Activated T-helper 17 cell treated with anti-CD3 and anti-CD28 coated beads, Interleukin-2, amount 50 U/mL, for 72 hours (primary cell): ENCODE measurements around the gene RBM20. TPM values are rescaled to one million over a fixed set of nuclear protein-coding genes. Genes with fewer than 3 reads are reported as not detected.
"Not testable (repeated sequence)": the region's sequence is repeated elsewhere in the genome, so short reads cannot be mapped to it uniquely, and the experiment has no call there.

ENCODE experiments used
- ATAC-seq: fragments of 150-1000 bp; cut with Tn5 transposase; replicated peaks from 2 replicates; pipeline ENCODE4 v1.10.0; 2021; ENCODE audit warnings: mild to moderate bottlenecking, moderate library complexity
- H3K27ac Mint-ChIP-seq: one replicate; pipeline ENCODE4 v1.8.0; 2022; ENCODE audit warnings: mixed read lengths
- H3K27me3 Mint-ChIP-seq: one replicate; pipeline ENCODE4 v1.8.0; 2022; ENCODE audit warnings: mixed read lengths
- H3K36me3 Mint-ChIP-seq: one replicate; pipeline ENCODE4 v1.8.0; 2022; ENCODE audit warnings: low read depth, mild to moderate bottlenecking, mixed read lengths
- H3K4me1 Mint-ChIP-seq: one replicate; pipeline ENCODE4 v1.8.0; 2022; ENCODE audit warnings: mixed read lengths
- H3K4me3 Mint-ChIP-seq: one replicate; pipeline ENCODE4 v1.8.0; 2022; ENCODE audit warnings: mild to moderate bottlenecking, mixed read lengths
- H3K9me3 Mint-ChIP-seq: one replicate; pipeline ENCODE4 v1.8.0; 2022; ENCODE audit warnings: mixed read lengths
- total RNA-seq, 2 donors: library from RNA; stranded (reverse); gene quantifications; one replicate each; pipeline ENCODE4 v1.2.3, GENCODE V29; 2022

RBM20 gene
- total RNA-seq, 2 donors from 2014 or later, result 0.16 TPM; not detected in 1

GRCh38 chr10:110860576-110861241 lies 216.6 kb downstream of the RBM20 start:
- Mint-ChIP-seq H3K4me3 (peak overlapping the region; percentile 90), H3K27me3 (no peaks in the 10 kb centered on the region), H3K27ac (peak overlapping the region; percentile 97), H3K9me3 (peaks cover 4% of the 10 kb centered on the region), H3K36me3 (no peaks in the 10 kb centered on the region), H3K4me1 (peaks cover 64% of the 10 kb centered on the region)
- peak; percentile 45 for ATAC-seq

GRCh38 chr10:110861476-110861875 lies 217.3 kb downstream of the RBM20 start:
- H3K27ac Mint-ChIP-seq, result peak overlapping the region; percentile 97
- no peaks in the 10 kb centered on the region for H3K27me3 Mint-ChIP-seq
- peaks cover 4% of the 10 kb centered on the region for H3K9me3 Mint-ChIP-seq
- H3K36me3 Mint-ChIP-seq, result no peaks in the 10 kb centered on the region
- H3K4me3 Mint-ChIP-seq, result peak overlapping the region; percentile 90
- ATAC-seq, result no peak
- peaks cover 72% of the 10 kb centered on the region for H3K4me1 Mint-ChIP-seq

- H3K4me1 Mint-ChIP-seq, result peaks cover 73% of the 10 kb centered on the region
- no peaks in the 10 kb centered on the region for H3K27me3 Mint-ChIP-seq
- H3K4me3 Mint-ChIP-seq, result peak overlapping the region; percentile 85
- no peaks in the 10 kb centered on the region for H3K36me3 Mint-ChIP-seq
- no peak for ATAC-seq
- peaks cover 4% of the 10 kb centered on the region for H3K9me3 Mint-ChIP-seq
- H3K27ac Mint-ChIP-seq, result peak overlapping the region; percentile 95
These were observed 218.0 kb downstream of the RBM20 start for GRCh38 chr10:110861930-110862649.

DNA sequence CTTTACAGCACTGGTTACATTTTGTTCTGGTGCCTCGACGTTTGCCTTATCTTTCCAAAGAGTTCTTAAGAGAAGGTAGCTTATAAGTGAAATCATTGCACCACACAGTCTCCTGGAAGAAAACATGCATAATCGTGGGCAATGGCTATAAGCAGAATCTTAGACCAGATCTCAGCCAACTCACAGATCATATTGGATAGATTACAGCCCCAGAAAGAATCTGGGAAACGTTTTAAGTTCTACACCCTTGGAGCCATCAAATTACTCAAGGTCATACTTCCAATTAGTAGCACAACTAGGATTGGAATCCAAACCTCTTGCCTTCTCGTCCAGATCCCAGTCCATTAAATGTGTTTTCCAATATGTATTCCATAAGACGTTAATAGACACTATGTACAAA lies 218.8 kb downstream of the RBM20 start:
- Mint-ChIP-seq H3K9me3 (peaks cover 4% of the 10 kb centered on the region), H3K4me1 (peaks cover 71% of the 10 kb centered on the region), H3K36me3 (no peaks in the 10 kb centered on the region), H3K27ac (peak overlapping the region; percentile 95), H3K4me3 (peak overlapping the region; percentile 85), H3K27me3 (no peaks in the 10 kb centered on the region)
- no peak for ATAC-seq

DNA sequence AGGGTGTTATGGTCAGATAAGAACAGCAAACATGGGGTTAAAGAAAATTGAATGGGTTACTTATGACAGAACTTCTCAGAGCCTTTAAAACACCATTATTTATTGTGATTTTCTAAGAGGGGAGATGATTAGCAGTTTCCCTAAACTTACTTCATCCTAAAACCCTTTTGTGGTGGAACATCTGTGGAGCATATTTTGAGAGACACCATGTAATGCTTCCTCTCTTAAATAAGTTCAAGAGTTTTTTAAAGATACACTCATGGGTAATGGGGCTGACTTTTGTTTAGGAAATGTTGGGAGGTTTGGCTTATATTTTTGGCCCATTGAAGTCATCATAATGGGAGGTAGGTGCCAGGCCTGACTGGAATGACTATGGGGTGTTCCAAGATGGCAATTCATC lies 219.2 kb downstream of the RBM20 start:
- peak overlapping the region; percentile 95 for H3K27ac Mint-ChIP-seq
- no peaks in the 10 kb centered on the region for H3K27me3 Mint-ChIP-seq
- peaks cover 1% of the 10 kb centered on the region for H3K9me3 Mint-ChIP-seq
- H3K4me3 Mint-ChIP-seq, result peak overlapping the region; percentile 85
- ATAC-seq, result no peak
- peaks cover 68% of the 10 kb centered on the region for H3K4me1 Mint-ChIP-seq
- no peaks in the 10 kb centered on the region for H3K36me3 Mint-ChIP-seq

DNA sequence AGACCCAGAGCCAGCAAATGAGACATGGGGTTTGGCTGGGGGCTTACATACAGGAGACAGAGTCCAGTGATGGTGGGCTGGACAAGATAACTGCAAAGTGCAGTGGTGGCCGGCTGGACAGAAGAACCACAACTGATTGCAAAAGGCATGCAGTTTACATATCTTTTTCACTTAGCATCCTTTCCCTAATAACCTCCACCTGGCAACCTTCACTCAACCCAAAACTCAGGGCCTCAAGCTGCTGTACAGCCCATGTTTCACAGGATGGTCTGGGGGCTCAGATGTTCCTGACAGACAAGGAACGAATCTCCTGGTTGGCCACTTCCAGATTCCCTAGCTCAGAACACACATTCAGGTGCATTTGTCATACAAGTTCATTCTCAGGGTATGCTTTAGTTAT lies 219.8 kb downstream of the RBM20 start:
- Mint-ChIP-seq H3K27ac (peak overlapping the region; percentile 95), H3K27me3 (no peaks in the 10 kb centered on the region), H3K4me3 (peak overlapping the region; percentile 85), H3K9me3 (no peaks in the 10 kb centered on the region), H3K4me1 (peaks cover 66% of the 10 kb centered on the region), H3K36me3 (no peaks in the 10 kb centered on the region)
- no peak for ATAC-seq

DNA sequence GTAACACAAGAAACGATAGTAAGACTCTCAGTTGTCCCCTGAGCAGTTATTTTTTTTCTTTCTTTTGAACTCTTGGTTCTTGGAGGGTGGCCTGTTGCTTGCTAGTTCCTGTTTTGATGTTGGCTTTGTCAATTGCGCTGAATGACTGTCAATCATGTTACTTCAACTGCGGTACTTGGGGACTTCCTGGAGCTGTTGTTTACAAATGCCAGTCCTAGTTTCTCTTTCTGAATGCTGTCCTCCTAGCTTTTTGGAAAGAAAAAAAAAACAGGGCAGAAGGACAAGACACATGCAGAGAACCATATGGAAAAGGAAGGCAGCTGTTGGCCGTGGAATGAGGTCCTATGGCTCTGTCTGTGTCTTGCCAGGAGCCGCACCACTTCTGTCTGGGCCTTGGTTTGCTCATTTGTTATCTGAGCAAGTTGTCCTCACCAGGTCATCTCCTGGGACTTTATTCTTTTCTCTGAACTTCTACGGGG lies 220.6 kb downstream of the RBM20 start:
- H3K4me3 Mint-ChIP-seq, result peak overlapping the region; percentile 85
- H3K27me3 Mint-ChIP-seq, result no peaks in the 10 kb centered on the region
- no peaks in the 10 kb centered on the region for H3K36me3 Mint-ChIP-seq
- H3K4me1 Mint-ChIP-seq, result peaks cover 73% of the 10 kb centered on the region
- peak; percentile 84 for ATAC-seq
- no peaks in the 10 kb centered on the region for H3K9me3 Mint-ChIP-seq
- peak overlapping the region; percentile 95 for H3K27ac Mint-ChIP-seq

GRCh38 chr10:110865186-110865808 lies 221.2 kb downstream of the RBM20 start:
- ATAC-seq, result no peak
- peaks cover 74% of the 10 kb centered on the region for H3K4me1 Mint-ChIP-seq
- peak overlapping the region; percentile 95 for H3K27ac Mint-ChIP-seq
- H3K27me3 Mint-ChIP-seq, result no peaks in the 10 kb centered on the region
- H3K4me3 Mint-ChIP-seq, result peak overlapping the region; percentile 85
- H3K9me3 Mint-ChIP-seq, result no peaks in the 10 kb centered on the region
- H3K36me3 Mint-ChIP-seq, result no peaks in the 10 kb centered on the region

- no peaks in the 10 kb centered on the region for H3K36me3 Mint-ChIP-seq
- peak overlapping the region; percentile 85 for H3K4me3 Mint-ChIP-seq
- peak overlapping the region; percentile 95 for H3K27ac Mint-ChIP-seq
- no peaks in the 10 kb centered on the region for H3K9me3 Mint-ChIP-seq
- no peak for ATAC-seq
- no peaks in the 10 kb centered on the region for H3K27me3 Mint-ChIP-seq
- peaks cover 74% of the 10 kb centered on the region for H3K4me1 Mint-ChIP-seq
These were observed 221.8 kb downstream of the RBM20 start for GRCh38 chr10:110865809-110866482.

GRCh38 chr10:110867011-110867806 lies 223.1 kb downstream of the RBM20 start:
- H3K27me3 Mint-ChIP-seq, H3K36me3 Mint-ChIP-seq, H3K9me3 Mint-ChIP-seq, ATAC-seq: not testable (repeated sequence)
- Mint-ChIP-seq H3K27ac (peak overlapping the region; percentile 88), H3K4me3 (peak overlapping the region; percentile 85), H3K4me1 (peaks cover 69% of the 10 kb centered on the region)

DNA sequence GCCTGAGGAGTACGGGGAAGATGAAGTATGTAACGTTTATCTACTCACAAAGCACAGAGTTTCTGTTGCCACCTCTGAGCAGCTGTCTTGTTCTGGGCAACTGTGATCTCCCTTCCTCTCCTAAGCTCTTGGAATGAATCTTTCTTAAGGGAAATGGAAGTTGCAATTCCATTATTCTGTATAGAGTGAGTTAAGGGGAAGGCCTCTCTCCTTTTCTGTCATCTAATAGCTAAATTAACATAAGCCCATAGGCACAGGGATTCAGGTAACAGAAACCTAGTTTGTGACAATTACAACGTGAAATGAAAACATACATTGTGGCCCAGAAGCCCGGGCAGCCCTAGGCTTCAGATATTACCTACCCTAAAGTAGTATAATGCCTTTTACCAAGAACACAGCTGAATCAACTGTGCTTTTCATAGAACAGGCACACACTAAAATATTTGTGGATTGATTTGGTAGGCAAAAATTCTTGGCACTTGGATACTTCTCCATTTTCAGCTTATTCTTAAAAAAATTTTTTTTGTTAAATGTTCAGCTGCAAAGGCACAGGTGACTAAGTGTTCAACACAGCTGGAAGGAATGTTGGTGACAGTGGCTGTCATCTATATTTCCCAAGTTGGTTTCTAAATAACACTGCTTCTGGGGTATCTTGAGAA lies 223.8 kb downstream of the RBM20 start:
- peak overlapping the region; percentile 85 for H3K4me3 Mint-ChIP-seq
- no peaks in the 10 kb centered on the region for H3K27me3 Mint-ChIP-seq

DNA sequence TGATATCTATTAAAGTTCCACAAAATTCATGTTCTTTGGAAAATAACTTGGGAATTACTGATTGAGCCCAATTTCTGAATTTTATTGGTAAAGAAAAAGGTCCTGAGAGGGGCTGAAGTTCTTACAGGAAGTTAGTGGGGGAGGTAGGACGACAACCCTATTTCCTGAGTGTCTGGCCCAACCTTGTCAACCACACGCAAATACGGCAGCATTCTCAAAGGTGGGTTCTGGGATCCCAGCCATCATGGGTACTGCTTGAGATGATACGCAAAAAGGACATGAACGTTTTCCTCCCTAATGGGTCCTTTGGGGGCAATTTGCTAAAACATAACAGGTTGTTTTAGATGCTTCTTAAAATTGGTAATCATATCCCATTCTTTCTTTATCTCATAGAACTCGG lies 224.8 kb downstream of the RBM20 start:
- Mint-ChIP-seq H3K4me3 (peak overlapping the region; percentile 85), H3K36me3 (peaks cover 22% of the 10 kb centered on the region), H3K27ac (peak overlapping the region; percentile 88), H3K9me3 (no peaks in the 10 kb centered on the region), H3K4me1 (peaks cover 52% of the 10 kb centered on the region), H3K27me3 (no peaks in the 10 kb centered on the region)
- no peak for ATAC-seq

More for the DNA sequence above, 223.8 kb downstream of the RBM20 start:
- peaks cover 62% of the 10 kb centered on the region for H3K4me1 Mint-ChIP-seq
- peaks cover 12% of the 10 kb centered on the region for H3K36me3 Mint-ChIP-seq
- no peaks in the 10 kb centered on the region for H3K9me3 Mint-ChIP-seq
- no peak for ATAC-seq
- H3K27ac Mint-ChIP-seq, result peak overlapping the region; percentile 88

DNA sequence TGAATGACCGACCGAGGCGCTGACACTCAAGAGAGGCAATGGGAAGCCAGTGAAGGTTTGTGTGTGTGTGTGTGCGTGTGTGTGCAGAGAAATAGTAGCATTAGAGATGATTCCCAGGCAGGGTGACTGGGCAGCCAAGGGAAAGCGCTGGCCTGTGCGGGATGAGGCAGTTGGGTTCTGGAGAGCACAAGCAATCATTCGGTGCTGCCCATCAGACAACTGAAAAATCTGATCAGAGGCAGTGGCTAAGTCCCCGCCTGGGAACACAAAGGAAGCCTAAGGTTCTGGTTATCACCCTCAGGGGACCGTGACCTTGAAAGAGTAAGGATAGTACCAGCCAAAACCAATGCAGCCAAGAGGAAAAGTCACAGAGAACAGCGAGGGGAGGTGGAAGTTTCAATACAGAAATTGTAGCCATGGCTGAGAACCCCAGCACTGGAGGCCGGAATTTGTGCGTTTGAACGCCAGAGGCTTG lies 226.7 kb downstream of the RBM20 start:
- H3K9me3 Mint-ChIP-seq, result no peaks in the 10 kb centered on the region
- no peak for ATAC-seq
- H3K27ac Mint-ChIP-seq, result peak overlapping the region; percentile 88
- H3K4me1 Mint-ChIP-seq, result peaks cover 36% of the 10 kb centered on the region
- H3K4me3 Mint-ChIP-seq, result peak overlapping the region; percentile 85
- no peaks in the 10 kb centered on the region for H3K27me3 Mint-ChIP-seq
- peaks cover 30% of the 10 kb centered on the region for H3K36me3 Mint-ChIP-seq
